PC-9 (cell line): ENCODE measurements around the gene CDK5RAP2. TPM values are rescaled to one million over a fixed set of nuclear protein-coding genes. Genes with fewer than 3 reads are reported as not detected.

Experiments used
- BruUV-seq: library from RNA; stranded (reverse); fragments of 400-500 nt; replicated peaks from 2 replicates; lab custom pipeline; 2021; lab: Mats Ljungman, UMichigan
- CTCF ChIA-PET: fragments of 300-600 bp; sonication (Branson Sonifier 250); formaldehyde crosslinking; loops from one replicate; lab custom pipeline; 2022; ENCODE audit warnings: antibody characterized with exemption; lab: Charles Lee
- POLR2A ChIA-PET: fragments of 300-600 bp; sonication (Branson Sonifier 250); formaldehyde crosslinking; loops from one replicate; lab custom pipeline; 2022; ENCODE audit warnings: antibody characterized with exemption; ENCODE audit not compliant: unreplicated experiment; lab: Charles Lee
- DNase-seq, 2 experiments: peaks; one replicate each; pipeline versions ENCODE4 v3.0.0 to v3.0.0-alpha.2; 2015 to 2022; ENCODE audit warnings: mixed read lengths in 1 of 2
- H2AFZ ChIP-seq: fragments of 200-600 bp; sonication (generic); 2 replicates; pipeline ENCODE4 v1.8.1; 2017; ENCODE audit warnings: antibody characterized with exemption
- H3F3A ChIP-seq: fragments of 200-600 bp; sonication (generic); 2 replicates; pipeline ENCODE4 v1.8.1; 2017; ENCODE audit warnings: antibody characterized with exemption, mild to moderate bottlenecking, low read depth; ENCODE audit not compliant: insufficient read depth
- H3K27ac ChIP-seq: fragments of 200-600 bp; sonication (generic); 2 replicates; pipeline ENCODE4 v1.6.1; 2016; ENCODE audit warnings: mixed run types
- H3K27me3 ChIP-seq: fragments of 200-600 bp; sonication (generic); 2 replicates; pipeline ENCODE4 v1.6.1; 2016; ENCODE audit warnings: low read depth, mixed run types; ENCODE audit not compliant: insufficient read depth
- H3K36me3 ChIP-seq: fragments of 200-600 bp; sonication (generic); 2 replicates; pipeline ENCODE4 v1.6.1; 2016; ENCODE audit warnings: low read depth, mixed run types
- H3K4me1 ChIP-seq: fragments of 200-600 bp; sonication (generic); replicated peaks from 2 replicates; pipeline ENCODE4 v1.6.1; 2016; ENCODE audit warnings: mixed run types; ENCODE audit not compliant: insufficient read depth
- H3K4me2 ChIP-seq: fragments of 200-600 bp; sonication (generic); 2 replicates; pipeline ENCODE4 v1.6.1; 2017; ENCODE audit warnings: mixed run types
- H3K4me3 ChIP-seq: fragments of 200-600 bp; sonication (generic); 2 replicates; pipeline ENCODE4 v1.6.1; 2016; ENCODE audit warnings: mixed run types
- H3K79me2 ChIP-seq: fragments of 200-600 bp; sonication (generic); 2 replicates; pipeline ENCODE4 v1.6.1; 2017; ENCODE audit warnings: low read depth, mixed run types
- H3K9me2 ChIP-seq: fragments of 200-600 bp; sonication (generic); 2 replicates; pipeline ENCODE4 v1.8.1; 2017; ENCODE audit warnings: mild to moderate bottlenecking; ENCODE audit not compliant: insufficient read depth
- H3K9me3 ChIP-seq: fragments of 200-600 bp; sonication (generic); 2 replicates; pipeline ENCODE4 v1.8.1; 2016; ENCODE audit warnings: low read depth; ENCODE audit not compliant: insufficient read depth
- H4K20me1 ChIP-seq: fragments of 200-600 bp; sonication (generic); 2 replicates; pipeline ENCODE4 v1.8.1; 2017; ENCODE audit not compliant: insufficient read depth
- EZH2 ChIP-seq: fragments of 200-600 bp; sonication (generic); IDR thresholded peaks from 2 replicates; pipeline ENCODE4 v1.8.0; 2017; ENCODE audit warnings: antibody characterized with exemption, low read depth
- intact Hi-C: fragments of 100-400 bp; cut with micrococcal nuclease; formaldehyde crosslinking; loops from one replicate; pipeline ENCODE4 v1.10.0; 2022; ENCODE audit not compliant: unreplicated experiment
- total RNA-seq: library from RNA; stranded (reverse); gene quantifications from 2 replicates; pipeline ENCODE4 v1.2.3, GENCODE V29; 2021
- TF ChIP-seq, protein P1 (sequence below): fragments of 200-600 bp; sonication (generic); conservative IDR thresholded peaks from 2 replicates; pipeline ENCODE4 v1.6.1; 2017; ENCODE audit warnings: mixed run types, antibody characterized with exemption, mild to moderate bottlenecking, moderate library complexity

CDK5RAP2 gene
- total RNA-seq, 1 experiment from 2014 or later, result 113 TPM

DNA sequence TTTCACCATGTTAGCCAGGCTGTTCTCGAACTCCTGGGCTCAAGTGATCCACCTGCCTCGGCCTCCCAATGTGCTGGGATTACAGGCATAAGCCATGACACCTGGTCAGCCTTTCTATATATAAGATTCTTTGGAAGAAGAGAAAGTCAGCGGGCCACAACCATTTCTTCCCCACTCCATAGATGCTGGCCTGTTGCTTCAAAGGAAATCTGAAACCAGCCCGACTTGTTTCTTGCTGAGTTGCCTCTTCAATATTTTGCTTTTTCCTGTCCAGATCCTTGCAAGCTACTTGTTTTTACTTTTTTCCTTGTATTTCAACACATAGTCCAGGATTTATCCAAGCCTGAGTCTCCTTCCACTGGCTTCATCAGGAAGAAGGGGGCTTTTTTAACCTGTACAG lies 219.5 kb downstream of the CDK5RAP2 start:
- Histone ChIP-seq H3K27me3 (no peaks in the 10 kb centered on the region), H3K9me2 (no peaks in the 10 kb centered on the region), H3K79me2 (no peaks in the 10 kb centered on the region), H3K9me3 (no peaks in the 10 kb centered on the region), H3K4me3 (no peak overlapping the region), H2AFZ (no peak overlapping the region), H3K4me2 (no peak overlapping the region), H3F3A (no peaks in the 10 kb centered on the region), H3K36me3 (no peaks in the 10 kb centered on the region), H3K4me1 (no peaks in the 10 kb centered on the region), H3K27ac (no peak overlapping the region), H4K20me1 (no peaks in the 10 kb centered on the region)
- intact Hi-C loops, result no loop called here
- BruUV-seq, result no TSS peak
- POLR2A ChIA-PET, result no interaction called here
- DNase-seq, result no peak
- CTCF ChIA-PET, result no interaction called here
- TF ChIP-seq EZH2, result no peak
- TF ChIP-seq, protein P1, sequence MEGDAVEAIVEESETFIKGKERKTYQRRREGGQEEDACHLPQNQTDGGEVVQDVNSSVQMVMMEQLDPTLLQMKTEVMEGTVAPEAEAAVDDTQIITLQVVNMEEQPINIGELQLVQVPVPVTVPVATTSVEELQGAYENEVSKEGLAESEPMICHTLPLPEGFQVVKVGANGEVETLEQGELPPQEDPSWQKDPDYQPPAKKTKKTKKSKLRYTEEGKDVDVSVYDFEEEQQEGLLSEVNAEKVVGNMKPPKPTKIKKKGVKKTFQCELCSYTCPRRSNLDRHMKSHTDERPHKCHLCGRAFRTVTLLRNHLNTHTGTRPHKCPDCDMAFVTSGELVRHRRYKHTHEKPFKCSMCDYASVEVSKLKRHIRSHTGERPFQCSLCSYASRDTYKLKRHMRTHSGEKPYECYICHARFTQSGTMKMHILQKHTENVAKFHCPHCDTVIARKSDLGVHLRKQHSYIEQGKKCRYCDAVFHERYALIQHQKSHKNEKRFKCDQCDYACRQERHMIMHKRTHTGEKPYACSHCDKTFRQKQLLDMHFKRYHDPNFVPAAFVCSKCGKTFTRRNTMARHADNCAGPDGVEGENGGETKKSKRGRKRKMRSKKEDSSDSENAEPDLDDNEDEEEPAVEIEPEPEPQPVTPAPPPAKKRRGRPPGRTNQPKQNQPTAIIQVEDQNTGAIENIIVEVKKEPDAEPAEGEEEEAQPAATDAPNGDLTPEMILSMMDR, result no peak

DNA sequence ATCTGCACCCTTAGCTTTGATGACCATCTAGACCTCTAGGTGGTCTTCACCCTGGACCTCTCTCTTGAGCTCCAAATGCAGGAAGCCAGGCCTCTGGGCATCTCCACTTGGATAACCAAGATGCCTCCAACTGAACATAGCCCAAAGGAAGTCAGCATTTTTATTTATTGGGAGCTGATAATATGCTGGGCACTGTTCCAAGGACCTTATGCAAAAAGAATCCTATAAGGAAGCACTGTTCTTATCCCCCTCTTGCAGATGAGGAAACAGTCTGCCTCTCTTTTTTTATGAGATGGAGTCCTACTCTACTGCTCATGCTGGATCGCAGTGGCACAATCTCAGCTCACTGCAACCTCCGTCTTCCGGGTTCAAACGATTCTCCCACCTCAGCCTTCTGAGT lies 219.9 kb downstream of the CDK5RAP2 start:
- CTCF ChIA-PET, result no interaction called here
- H2AFZ ChIP-seq, result no peak overlapping the region

DNA sequence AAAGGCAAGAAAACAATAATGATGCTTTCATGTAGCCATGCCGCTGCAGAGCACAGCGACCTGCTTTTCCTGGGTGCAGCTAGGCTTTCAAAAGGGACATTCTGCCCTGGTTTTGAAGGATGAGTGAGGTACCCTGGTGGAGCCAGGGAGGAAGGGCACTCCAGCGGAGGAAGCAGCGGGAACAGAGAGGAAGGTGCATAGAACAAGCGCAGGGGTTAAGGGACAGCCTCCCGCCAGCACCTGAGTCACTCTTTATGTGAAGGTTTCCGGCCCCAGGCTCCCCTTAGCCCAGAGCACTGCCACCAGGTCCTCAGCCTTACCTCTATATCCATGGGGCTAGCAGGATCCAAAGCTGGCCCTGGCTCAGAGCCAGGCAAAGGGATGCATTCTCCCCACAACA lies 221.1 kb downstream of the CDK5RAP2 start:
- ChIA-PET CTCF (no interaction called here), POLR2A (no interaction called here)
- Histone ChIP-seq H3F3A (no peaks in the 10 kb centered on the region), H3K79me2 (no peaks in the 10 kb centered on the region), H3K9me2 (no peaks in the 10 kb centered on the region), H3K36me3 (no peaks in the 10 kb centered on the region), H3K4me2 (no peak overlapping the region), H3K27me3 (no peaks in the 10 kb centered on the region), H3K4me1 (no peaks in the 10 kb centered on the region), H4K20me1 (no peaks in the 10 kb centered on the region), H2AFZ (no peak overlapping the region), H3K27ac (no peak overlapping the region), H3K9me3 (no peaks in the 10 kb centered on the region), H3K4me3 (no peak overlapping the region)
- DNase-seq, result no peak
- TF ChIP-seq, protein P1, result no peak
- no peak for TF ChIP-seq EZH2
- intact Hi-C loops, result no loop called here
- no TSS peak for BruUV-seq

More for the DNA sequence above, 219.9 kb downstream of the CDK5RAP2 start:
- BruUV-seq, result no TSS peak
- H3K79me2 ChIP-seq, result no peaks in the 10 kb centered on the region
- H3K9me3 ChIP-seq, result no peaks in the 10 kb centered on the region
- no peaks in the 10 kb centered on the region for H4K20me1 ChIP-seq
- DNase-seq, result peak in 1 of 2 experiments; percentile 45
- no peaks in the 10 kb centered on the region for H3K9me2 ChIP-seq
- TF ChIP-seq, protein P1, result no peak
- no peak for TF ChIP-seq EZH2
- intact Hi-C loops, result no loop called here
- POLR2A ChIA-PET, result no interaction called here
- H3K36me3 ChIP-seq, result no peaks in the 10 kb centered on the region
- H3K4me3 ChIP-seq, result no peak overlapping the region
- no peak overlapping the region for H3K4me2 ChIP-seq
- H3K4me1 ChIP-seq, result no peaks in the 10 kb centered on the region
- no peaks in the 10 kb centered on the region for H3F3A ChIP-seq
- no peak overlapping the region for H3K27ac ChIP-seq
- H3K27me3 ChIP-seq, result no peaks in the 10 kb centered on the region
